Measurements from ENCODE around the gene STPG3.

The STPG3 gene

GRCh38 chr9:137222190-137223077, 28.7 kb upstream of the STPG3 start, which contains the start of gene RNF208:
Gene RNF208 (minus strand): TSS chr9:137222240. CDS start chr9:137221212, 1,028 bp downstream.
- H3K27me3 ChIP-seq (ENCODE audit: insufficient read depth, low read length), result no peaks in the 10 kb centered on the region
- H3F3A ChIP-seq (ENCODE audit: insufficient read depth, low read length), result no peaks in the 10 kb centered on the region
- H3K4me3 ChIP-seq (ENCODE audit: low read depth, low read length, poor library complexity, severe bottlenecking), result peak within 1 kb of the TSS; percentile 81
- TF ChIP-seq, protein P1, sequence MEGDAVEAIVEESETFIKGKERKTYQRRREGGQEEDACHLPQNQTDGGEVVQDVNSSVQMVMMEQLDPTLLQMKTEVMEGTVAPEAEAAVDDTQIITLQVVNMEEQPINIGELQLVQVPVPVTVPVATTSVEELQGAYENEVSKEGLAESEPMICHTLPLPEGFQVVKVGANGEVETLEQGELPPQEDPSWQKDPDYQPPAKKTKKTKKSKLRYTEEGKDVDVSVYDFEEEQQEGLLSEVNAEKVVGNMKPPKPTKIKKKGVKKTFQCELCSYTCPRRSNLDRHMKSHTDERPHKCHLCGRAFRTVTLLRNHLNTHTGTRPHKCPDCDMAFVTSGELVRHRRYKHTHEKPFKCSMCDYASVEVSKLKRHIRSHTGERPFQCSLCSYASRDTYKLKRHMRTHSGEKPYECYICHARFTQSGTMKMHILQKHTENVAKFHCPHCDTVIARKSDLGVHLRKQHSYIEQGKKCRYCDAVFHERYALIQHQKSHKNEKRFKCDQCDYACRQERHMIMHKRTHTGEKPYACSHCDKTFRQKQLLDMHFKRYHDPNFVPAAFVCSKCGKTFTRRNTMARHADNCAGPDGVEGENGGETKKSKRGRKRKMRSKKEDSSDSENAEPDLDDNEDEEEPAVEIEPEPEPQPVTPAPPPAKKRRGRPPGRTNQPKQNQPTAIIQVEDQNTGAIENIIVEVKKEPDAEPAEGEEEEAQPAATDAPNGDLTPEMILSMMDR (IDR thresholded peaks at IDR 0.05; ENCODE audit: low read length), result no peak
- TF ChIP-seq EZH2 (IDR thresholded peaks at IDR 0.05; ENCODE audit: borderline replicate concordance, low read length), result no peak
- H3K9ac ChIP-seq (ENCODE audit: low read length), result peak within 1 kb of the TSS; percentile 54; the same call in 1 of the 2 replicates
- H3K9me3 ChIP-seq (ENCODE audit: low read length), result no peaks in the 10 kb centered on the region
- no peaks in the 10 kb centered on the region for H3K9me2 ChIP-seq (ENCODE audit: low read depth, low read length)
- peak within 1 kb of the TSS; percentile 73 for H3K4me2 ChIP-seq (ENCODE audit: low read length)
- no peaks in the 10 kb centered on the region for H3K79me2 ChIP-seq (ENCODE audit: insufficient read depth, low read length)
- H4K20me1 ChIP-seq (ENCODE audit: insufficient read depth, low read length), result no peaks in the 10 kb centered on the region
- H3K4me1 ChIP-seq (ENCODE audit: insufficient read depth, low read length, severe bottlenecking), result peaks cover 18% of the 10 kb centered on the region
- no peak within 1 kb of the TSS for H3K27ac ChIP-seq (ENCODE audit: low read depth, low read length, poor library complexity, severe bottlenecking)
- H3K36me3 ChIP-seq (ENCODE audit: insufficient read depth, low read length), result peaks cover 6% of the 10 kb centered on the region; the same call in 1 of the 2 replicates
- no peak within 1 kb of the TSS for H2AFZ ChIP-seq (ENCODE audit: low read length)

DNA sequence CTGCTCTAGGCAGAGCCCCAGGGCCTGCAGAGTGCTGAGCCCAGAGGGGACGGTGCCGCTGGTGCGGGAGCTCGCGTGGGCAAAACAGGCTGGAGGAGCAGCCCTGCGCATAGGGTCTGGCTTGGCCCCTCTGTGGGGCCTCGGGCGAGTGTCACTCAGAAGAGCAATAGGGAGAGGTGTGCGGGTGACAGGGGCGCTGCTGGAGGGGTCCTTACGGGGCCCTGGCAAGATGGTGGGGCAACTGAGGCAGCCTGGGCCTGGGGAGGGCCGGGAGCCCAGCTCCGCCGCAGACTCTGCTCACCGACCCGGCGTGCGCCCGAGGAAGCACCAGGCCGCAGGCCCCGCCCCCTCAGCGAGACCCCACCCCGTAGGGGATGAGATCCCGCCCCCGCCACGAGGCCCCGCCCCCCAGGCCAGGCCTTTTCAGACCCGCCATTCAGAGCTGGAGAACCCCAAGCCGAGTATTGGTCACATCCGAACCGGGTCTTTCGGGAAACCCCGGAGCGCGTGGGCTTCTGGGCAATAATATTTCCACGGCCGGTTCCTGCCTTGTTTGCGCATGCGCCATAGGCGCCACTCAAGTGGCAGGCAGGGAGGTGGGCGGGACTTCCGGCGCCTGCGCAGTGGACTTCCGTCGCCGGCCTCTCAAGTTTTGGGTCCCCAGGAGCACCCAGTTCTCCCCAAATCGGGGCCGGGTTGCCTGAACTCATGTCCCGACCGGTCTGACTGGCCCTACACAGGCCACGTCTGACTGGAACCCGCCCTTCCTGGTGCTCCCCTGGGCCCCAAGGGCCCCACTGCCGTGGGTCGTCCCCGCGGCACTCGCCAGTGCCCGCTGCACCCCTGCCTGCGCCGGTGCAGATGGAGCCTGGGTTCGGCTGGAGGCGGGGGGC, 27.8 kb upstream of the STPG3 start:
- H3K9me3 ChIP-seq (ENCODE audit: low read length), result no peaks in the 10 kb centered on the region
- no peaks in the 10 kb centered on the region for H3K9me2 ChIP-seq (ENCODE audit: low read depth, low read length)
- peak overlapping the region; percentile 91 for H3K9ac ChIP-seq (ENCODE audit: low read length)
- H3F3A ChIP-seq (ENCODE audit: insufficient read depth, low read length), result no peaks in the 10 kb centered on the region
- peak overlapping the region; percentile 84 for H3K4me2 ChIP-seq (ENCODE audit: low read length)
- no peak for TF ChIP-seq EZH2 (IDR thresholded peaks at IDR 0.05; ENCODE audit: borderline replicate concordance, low read length)
- TF ChIP-seq, protein P1 (IDR thresholded peaks at IDR 0.05; ENCODE audit: low read length), result no peak
- peaks cover 6% of the 10 kb centered on the region; the same call in 1 of the 2 replicates for H3K36me3 ChIP-seq (ENCODE audit: insufficient read depth, low read length)
- H3K4me3 ChIP-seq (ENCODE audit: low read depth, low read length, poor library complexity, severe bottlenecking), result peak overlapping the region; percentile 81
- no peak overlapping the region for H3K27ac ChIP-seq (ENCODE audit: low read depth, low read length, poor library complexity, severe bottlenecking)
- no peak overlapping the region for H2AFZ ChIP-seq (ENCODE audit: low read length)
- H4K20me1 ChIP-seq (ENCODE audit: insufficient read depth, low read length), result no peaks in the 10 kb centered on the region
- no peaks in the 10 kb centered on the region for H3K79me2 ChIP-seq (ENCODE audit: insufficient read depth, low read length)
- H3K4me1 ChIP-seq (ENCODE audit: insufficient read depth, low read length, severe bottlenecking), result peaks cover 17% of the 10 kb centered on the region
- peaks cover 2% of the 10 kb centered on the region; the same call in 1 of the 2 replicates for H3K27me3 ChIP-seq (ENCODE audit: insufficient read depth, low read length)

DNA sequence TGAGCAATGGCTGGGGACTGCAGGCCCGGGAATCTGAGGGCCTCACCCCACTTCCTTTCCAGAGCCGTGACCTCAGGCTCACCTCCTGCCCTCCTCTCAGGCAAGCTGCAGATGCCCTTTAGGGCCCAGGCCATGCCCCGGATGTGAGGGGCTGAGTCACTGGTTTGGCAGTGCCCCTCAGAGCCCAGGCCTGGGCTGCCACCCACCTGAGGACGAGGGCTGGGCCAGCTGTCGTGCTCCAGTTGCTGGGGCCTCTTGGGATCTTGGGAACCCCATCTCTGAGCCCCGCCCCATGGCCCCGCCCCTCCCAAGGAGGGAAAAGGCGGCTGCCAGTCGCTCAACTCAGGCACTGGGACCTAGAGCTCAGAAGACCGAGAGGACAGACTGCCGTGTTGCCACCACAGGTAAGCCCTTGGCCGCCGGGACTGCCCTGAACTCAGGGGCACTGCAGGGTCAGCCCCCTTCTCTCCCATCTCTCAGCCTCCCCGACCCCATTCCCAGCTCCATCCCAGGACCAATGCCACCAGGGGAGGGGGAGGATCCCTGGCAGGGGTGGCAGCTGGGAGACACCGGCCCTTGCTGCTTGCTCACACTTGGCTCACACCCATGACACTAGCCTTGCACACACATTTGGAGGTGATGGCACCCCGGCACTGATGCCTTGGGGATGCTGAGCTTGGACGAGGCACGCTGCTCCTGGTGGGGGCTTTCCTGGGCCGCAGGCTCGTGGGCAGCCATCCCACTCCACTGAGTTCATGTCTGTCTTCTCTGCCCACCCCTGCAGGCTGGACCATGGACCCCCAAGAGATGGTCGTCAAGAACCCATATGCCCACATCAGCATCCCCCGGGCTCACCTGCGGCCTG, 26.0 kb upstream of the STPG3 start, which contains the start of gene CYSRT1:
Gene CYSRT1 (plus strand): TSS at position 345 of the 865 bp plus-strand sequence. CDS start 448 bp downstream, at position 793.
- H3K4me1 ChIP-seq (ENCODE audit: insufficient read depth, low read length, severe bottlenecking), result peaks cover 17% of the 10 kb centered on the region
- no peaks in the 10 kb centered on the region for H3F3A ChIP-seq (ENCODE audit: insufficient read depth, low read length)
- no peak within 1 kb of the TSS for H3K27ac ChIP-seq (ENCODE audit: low read depth, low read length, poor library complexity, severe bottlenecking)

More for the DNA sequence above, 26.0 kb upstream of the STPG3 start, which contains the start of gene CYSRT1:
- H3K9ac ChIP-seq (ENCODE audit: low read length), result peak within 1 kb of the TSS; percentile 91
- H2AFZ ChIP-seq (ENCODE audit: low read length), result no peak within 1 kb of the TSS
- H3K36me3 ChIP-seq (ENCODE audit: insufficient read depth, low read length), result no peaks in the 10 kb centered on the region
- H3K79me2 ChIP-seq (ENCODE audit: insufficient read depth, low read length), result no peaks in the 10 kb centered on the region
- no peaks in the 10 kb centered on the region for H4K20me1 ChIP-seq (ENCODE audit: insufficient read depth, low read length)
- H3K9me2 ChIP-seq (ENCODE audit: low read depth, low read length), result no peaks in the 10 kb centered on the region
- peak within 1 kb of the TSS; percentile 81 for H3K4me3 ChIP-seq (ENCODE audit: low read depth, low read length, poor library complexity, severe bottlenecking)
- H3K9me3 ChIP-seq (ENCODE audit: low read length), result no peaks in the 10 kb centered on the region
- no peak for TF ChIP-seq EZH2 (IDR thresholded peaks at IDR 0.05; ENCODE audit: borderline replicate concordance, low read length)
- TF ChIP-seq, protein P1 (IDR thresholded peaks at IDR 0.05; ENCODE audit: low read length), result no peak
- H3K4me2 ChIP-seq (ENCODE audit: low read length), result peak within 1 kb of the TSS; percentile 84
- peaks cover 3% of the 10 kb centered on the region; the same call in 1 of the 2 replicates for H3K27me3 ChIP-seq (ENCODE audit: insufficient read depth, low read length)

All from OCI-LY1 (cell line).